Lower lobe of right lung (tissue), 2 donors: Measurements from ENCODE around the gene ZNF462. TPM values are rescaled to one million over a fixed set of nuclear protein-coding genes. Genes with fewer than 3 reads are reported as not detected.
A peak's percentile ranks its signal among the peaks of the same experiment; 100 is the strongest.

Experiments used
- ATAC-seq, 2 donors: fragments of 200-7000 bp; cut with Tn5 transposase; one replicate each; pipeline ENCODE4 v1.9.1; 2020 to 2022; ENCODE audit warnings: mild to moderate bottlenecking in 2 of 2, moderate library complexity in 2 of 2
- DNase-seq: peaks from one replicate; pipeline ENCODE4 v3.0.0-alpha.2; 2020
- H3K27ac ChIP-seq: fragments of 200-600 bp; one replicate; pipeline ENCODE4 v1.8.0; 2022
- H3K27me3 ChIP-seq: fragments of 200-600 bp; one replicate; pipeline ENCODE4 v1.8.0; 2022; ENCODE audit warnings: low read depth
- H3K36me3 ChIP-seq: fragments of 200-600 bp; one replicate; pipeline ENCODE4 v1.8.0; 2022; ENCODE audit warnings: mild to moderate bottlenecking
- H3K4me1 ChIP-seq: fragments of 200-600 bp; one replicate; pipeline ENCODE4 v1.8.0; 2022
- H3K4me3 ChIP-seq: fragments of 200-600 bp; one replicate; pipeline ENCODE4 v1.8.0; 2022; ENCODE audit warnings: mild to moderate bottlenecking
- H3K9me3 ChIP-seq: fragments of 200-600 bp; one replicate; pipeline ENCODE4 v1.8.0; 2022
- intact Hi-C: fragments of 100-400 bp; cut with DNase I; formaldehyde crosslinking; loops from one replicate; pipeline ENCODE4 v1.11.0; 2022
- total RNA-seq: library from RNA; stranded (reverse); fragmentation: NEBNext Ultra II Directional; extraction: Animal tissue kit (Norgen Biotek cat#: 25700); gene quantifications from one replicate; pipeline ENCODE4 v1.2.1, GENCODE V29; 2021
- TF ChIP-seq, protein P1 (sequence below): fragments of 200-600 bp; IDR thresholded peaks from one replicate; pipeline ENCODE4 v1.8.0; 2022; ENCODE audit warnings: antibody characterized with exemption, mild to moderate bottlenecking
- donor health status: DM: no; HTN: yes; CAD: no; lungs with severe emphysema.

Gene ZNF462
- total RNA-seq, 1 donor from 2014 or later, result 24.4 TPM

- Histone ChIP-seq H3K4me1 (peaks cover 34% of the 10 kb centered on the region), H3K4me3 (no peak overlapping the region), H3K27me3 (no peaks in the 10 kb centered on the region), H3K27ac (peak overlapping the region; percentile 58), H3K36me3 (peaks cover 22% of the 10 kb centered on the region), H3K9me3 (no peaks in the 10 kb centered on the region)
- intact Hi-C loops, result no loop called here
- DNase-seq, result no peak
- no peak for ATAC-seq
- TF ChIP-seq, protein P1, sequence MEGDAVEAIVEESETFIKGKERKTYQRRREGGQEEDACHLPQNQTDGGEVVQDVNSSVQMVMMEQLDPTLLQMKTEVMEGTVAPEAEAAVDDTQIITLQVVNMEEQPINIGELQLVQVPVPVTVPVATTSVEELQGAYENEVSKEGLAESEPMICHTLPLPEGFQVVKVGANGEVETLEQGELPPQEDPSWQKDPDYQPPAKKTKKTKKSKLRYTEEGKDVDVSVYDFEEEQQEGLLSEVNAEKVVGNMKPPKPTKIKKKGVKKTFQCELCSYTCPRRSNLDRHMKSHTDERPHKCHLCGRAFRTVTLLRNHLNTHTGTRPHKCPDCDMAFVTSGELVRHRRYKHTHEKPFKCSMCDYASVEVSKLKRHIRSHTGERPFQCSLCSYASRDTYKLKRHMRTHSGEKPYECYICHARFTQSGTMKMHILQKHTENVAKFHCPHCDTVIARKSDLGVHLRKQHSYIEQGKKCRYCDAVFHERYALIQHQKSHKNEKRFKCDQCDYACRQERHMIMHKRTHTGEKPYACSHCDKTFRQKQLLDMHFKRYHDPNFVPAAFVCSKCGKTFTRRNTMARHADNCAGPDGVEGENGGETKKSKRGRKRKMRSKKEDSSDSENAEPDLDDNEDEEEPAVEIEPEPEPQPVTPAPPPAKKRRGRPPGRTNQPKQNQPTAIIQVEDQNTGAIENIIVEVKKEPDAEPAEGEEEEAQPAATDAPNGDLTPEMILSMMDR, result no peak
These were observed 57.8 kb downstream of the ZNF462 start for GRCh38 chr9:106920701-106921283.

DNA sequence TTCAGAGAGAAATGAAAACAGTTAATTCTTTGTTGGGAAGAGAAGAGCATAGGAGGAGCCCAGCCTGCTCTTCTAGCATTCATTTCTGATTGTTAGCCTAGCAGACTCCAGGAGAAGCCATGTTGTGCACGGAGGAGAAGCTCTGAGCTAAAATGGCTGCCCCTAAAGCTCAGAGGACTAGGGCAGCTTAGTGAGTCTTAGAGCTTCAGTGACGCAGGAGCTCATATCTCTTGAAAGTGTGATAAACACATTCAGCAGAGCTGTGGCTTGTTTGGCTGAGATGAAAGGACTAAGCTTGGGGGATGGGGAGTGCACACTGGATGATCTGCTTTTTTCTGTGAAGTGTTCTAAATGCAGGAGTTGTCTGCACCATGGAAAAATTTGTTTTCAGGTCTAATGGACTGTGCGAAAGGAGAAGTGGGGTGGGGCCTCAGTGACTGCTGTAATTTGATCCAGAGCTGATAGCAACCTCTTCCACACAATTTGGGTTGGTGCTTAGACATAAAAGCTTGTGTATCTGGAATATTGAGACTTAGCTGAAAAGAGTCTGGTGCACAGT, 58.5 kb downstream of the ZNF462 start:
- peak; percentile 79 to 80 for ATAC-seq
- no peak overlapping the region for H3K4me3 ChIP-seq

DNA sequence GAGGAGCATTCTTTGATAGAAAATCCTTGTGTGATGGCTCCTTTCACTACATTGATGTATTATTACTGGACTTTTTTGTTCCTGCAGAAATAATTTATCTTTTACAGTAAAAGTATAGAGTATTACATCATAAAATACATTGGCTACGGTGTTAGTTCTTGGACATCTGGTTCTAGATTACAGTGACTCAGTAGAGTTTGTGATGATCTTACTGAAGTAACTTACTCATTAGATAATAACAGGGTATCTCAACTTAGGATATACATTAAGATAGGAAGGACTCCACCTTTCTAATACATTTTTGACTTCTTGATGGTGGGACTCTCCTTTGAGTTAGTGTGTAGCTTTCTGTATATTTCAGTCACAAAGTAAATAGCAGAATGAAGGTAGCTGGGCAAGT, 59.1 kb downstream of the ZNF462 start:
- no peak for ATAC-seq
- no peak overlapping the region for H3K4me3 ChIP-seq

More for the DNA sequence above, 58.5 kb downstream of the ZNF462 start:
- peak overlapping the region; percentile 58 for H3K27ac ChIP-seq
- H3K9me3 ChIP-seq, result no peaks in the 10 kb centered on the region
- H3K36me3 ChIP-seq, result peaks cover 22% of the 10 kb centered on the region
- TF ChIP-seq, protein P1, result no peak
- peaks cover 27% of the 10 kb centered on the region for H3K4me1 ChIP-seq
- no peaks in the 10 kb centered on the region for H3K27me3 ChIP-seq
- intact Hi-C loops, result no loop called here
- DNase-seq, result no peak

GRCh38 chr9:106925392-106925791, 62.4 kb downstream of the ZNF462 start:
- ATAC-seq, result no peak
- Histone ChIP-seq H3K27ac (no peak overlapping the region), H3K4me1 (peaks cover 31% of the 10 kb centered on the region), H3K27me3 (no peaks in the 10 kb centered on the region), H3K4me3 (no peak overlapping the region), H3K9me3 (no peaks in the 10 kb centered on the region), H3K36me3 (peaks cover 44% of the 10 kb centered on the region)
- TF ChIP-seq, protein P1, result no peak
- no peak for DNase-seq
- intact Hi-C loops, result no loop called here

More for the DNA sequence above, 59.1 kb downstream of the ZNF462 start:
- no peak for DNase-seq
- H3K36me3 ChIP-seq, result peaks cover 26% of the 10 kb centered on the region
- no peak overlapping the region for H3K27ac ChIP-seq
- no peaks in the 10 kb centered on the region for H3K9me3 ChIP-seq
- H3K4me1 ChIP-seq, result peaks cover 21% of the 10 kb centered on the region
- no peaks in the 10 kb centered on the region for H3K27me3 ChIP-seq
- intact Hi-C loops, result no loop called here
- TF ChIP-seq, protein P1, result no peak

DNA sequence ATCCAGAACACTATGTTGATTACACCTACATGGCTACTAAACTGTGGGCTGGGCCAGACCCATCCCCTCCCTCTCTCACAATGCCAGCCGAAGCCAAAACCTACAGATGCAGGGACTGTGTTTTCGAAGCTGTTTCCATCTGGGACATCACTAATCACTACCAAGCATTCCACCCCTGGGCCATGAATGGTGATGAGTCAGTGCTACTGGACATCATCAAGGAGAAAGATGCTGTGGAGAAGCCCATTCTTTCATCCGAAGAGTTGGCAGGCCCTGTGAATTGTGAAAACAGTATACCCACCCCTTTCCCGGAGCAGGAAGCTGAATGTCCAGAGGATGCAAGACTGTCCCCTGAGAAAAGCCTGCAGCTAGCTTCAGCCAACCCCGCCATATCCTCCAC, 65.0 kb downstream of the ZNF462 start:
- Histone ChIP-seq H3K36me3 (peaks cover 68% of the 10 kb centered on the region), H3K27ac (no peak overlapping the region), H3K4me3 (no peak overlapping the region), H3K9me3 (no peaks in the 10 kb centered on the region), H3K27me3 (no peaks in the 10 kb centered on the region), H3K4me1 (peaks cover 16% of the 10 kb centered on the region)
- TF ChIP-seq, protein P1, result no peak
- intact Hi-C loops, result no loop called here
- DNase-seq, result no peak
- no peak for ATAC-seq
